NCI-H1105 (cell line): ENCODE results near the gene APOLD1.
A peak's percentile ranks its signal among the peaks of the same experiment; 100 is the strongest.
"Not testable (repeated sequence)": the region's sequence is repeated elsewhere in the genome, so short reads cannot be mapped to it uniquely, and the experiment has no call there.

Source experiments
- DNase-seq: peaks from one replicate; lab custom pipeline; 2025; lab: John Stamatoyannopoulos, UW

Gene APOLD1

DNA sequence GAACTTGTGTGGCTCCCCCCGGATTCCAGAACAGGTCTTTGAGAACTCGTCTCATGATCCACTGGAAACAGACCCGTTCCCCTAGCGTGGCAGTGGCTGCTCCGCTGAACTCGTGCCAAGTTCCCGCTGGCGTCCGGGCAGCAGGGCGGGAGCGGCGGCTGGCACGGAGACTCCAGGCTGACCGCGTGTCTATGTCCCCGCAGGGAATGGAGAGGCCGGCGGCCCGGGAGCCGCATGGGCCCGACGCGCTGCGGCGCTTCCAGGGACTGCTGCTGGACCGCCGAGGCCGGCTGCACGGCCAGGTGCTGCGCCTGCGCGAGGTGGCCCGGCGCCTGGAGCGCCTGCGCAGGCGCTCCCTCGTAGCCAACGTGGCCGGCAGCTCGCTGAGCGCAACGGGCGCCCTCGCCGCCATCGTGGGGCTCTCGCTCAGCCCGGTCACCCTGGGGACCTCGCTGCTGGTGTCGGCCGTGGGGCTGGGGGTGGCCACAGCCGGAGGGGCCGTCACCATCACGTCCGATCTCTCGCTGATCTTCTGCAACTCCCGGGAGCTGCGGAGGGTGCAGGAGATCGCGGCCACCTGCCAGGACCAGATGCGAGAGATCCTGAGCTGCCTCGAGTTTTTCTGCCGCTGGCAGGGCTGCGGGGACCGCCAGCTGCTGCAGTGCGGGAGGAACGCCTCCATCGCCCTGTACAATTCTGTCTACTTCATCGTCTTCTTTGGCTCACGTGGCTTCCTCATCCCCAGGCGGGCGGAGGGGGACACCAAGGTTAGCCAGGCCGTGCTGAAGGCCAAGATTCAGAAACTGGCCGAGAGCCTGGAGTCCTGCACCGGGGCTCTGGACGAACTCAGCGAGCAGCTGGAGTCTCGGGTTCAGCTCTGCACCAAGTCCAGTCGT, 1.5 kb downstream of the APOLD1 start:
- DNase-seq = peak; percentile 82

DNA sequence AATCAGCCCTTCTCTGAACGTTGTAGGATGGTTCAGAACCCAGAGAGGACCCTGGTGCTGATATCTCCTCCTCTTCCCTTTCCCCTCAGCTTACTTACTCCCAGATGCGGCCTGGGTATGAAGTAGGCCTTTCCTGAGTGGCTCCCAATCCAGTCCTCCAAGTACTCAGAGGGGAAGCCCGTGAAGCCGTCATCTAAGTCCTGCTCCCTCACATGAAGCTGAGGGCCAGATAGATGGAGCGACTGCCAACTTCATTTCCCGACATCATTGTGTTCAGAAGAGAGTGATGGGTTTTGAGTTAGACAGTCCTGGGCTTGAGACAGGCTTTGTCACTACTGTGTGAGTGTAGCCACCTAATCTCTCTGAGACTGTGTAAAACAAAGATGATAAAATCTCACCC, 2.7 kb downstream of the APOLD1 start:
- no peak for DNase-seq

DNA sequence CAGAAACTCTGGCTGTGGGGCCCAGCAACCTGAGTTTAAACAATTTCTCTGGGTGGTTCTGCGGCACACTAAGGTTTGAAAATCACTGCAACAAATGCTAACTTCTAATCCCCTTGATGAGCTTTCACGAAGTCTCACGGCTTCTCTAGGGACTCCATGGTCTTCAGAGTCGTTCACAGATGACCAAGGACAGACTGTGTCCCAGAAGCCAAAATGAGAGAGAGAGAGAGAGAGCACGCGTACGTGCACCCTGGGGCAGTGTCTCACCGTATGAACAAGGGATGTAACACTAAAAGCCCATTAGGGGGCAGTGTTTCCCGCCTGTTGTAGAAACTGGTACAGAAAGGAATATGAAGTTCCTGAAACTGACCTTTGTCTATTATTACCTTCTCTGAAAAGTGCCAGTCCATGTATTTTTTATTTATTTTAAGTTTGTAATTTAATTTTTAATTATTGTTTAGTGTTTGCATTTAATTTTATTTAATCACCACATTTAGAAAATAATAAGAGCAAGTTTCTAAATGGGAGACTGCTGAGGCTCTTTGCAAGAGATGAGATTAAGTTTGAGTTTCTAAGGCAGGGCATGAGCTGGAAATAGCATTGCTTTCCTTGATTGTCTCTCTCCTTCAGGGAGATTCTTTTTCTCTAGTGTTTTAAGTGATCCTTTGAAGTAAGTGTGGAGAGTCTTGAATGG, 3.4 kb downstream of the APOLD1 start:
- DNase-seq = no peak

DNA sequence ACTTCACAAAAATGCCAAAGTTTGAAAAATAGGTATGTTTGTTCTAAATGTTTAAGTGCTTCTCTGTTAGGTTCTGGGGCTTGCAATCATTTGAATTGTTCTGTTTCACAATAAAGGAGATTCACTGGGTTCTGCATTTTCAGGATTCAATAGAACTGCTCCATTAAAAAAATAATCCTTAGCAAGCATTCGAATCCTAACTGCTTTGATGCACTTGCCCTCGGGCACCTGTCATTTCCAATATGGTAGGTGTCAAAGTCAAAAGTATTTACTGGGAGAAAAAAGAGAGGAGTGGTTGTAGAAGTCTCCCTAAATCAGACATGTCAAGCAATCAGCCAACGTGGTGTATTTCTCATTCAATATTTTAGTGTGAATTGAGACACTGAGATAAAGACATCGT, 5.5 kb downstream of the APOLD1 start:
- DNase-seq = no peak

DNA sequence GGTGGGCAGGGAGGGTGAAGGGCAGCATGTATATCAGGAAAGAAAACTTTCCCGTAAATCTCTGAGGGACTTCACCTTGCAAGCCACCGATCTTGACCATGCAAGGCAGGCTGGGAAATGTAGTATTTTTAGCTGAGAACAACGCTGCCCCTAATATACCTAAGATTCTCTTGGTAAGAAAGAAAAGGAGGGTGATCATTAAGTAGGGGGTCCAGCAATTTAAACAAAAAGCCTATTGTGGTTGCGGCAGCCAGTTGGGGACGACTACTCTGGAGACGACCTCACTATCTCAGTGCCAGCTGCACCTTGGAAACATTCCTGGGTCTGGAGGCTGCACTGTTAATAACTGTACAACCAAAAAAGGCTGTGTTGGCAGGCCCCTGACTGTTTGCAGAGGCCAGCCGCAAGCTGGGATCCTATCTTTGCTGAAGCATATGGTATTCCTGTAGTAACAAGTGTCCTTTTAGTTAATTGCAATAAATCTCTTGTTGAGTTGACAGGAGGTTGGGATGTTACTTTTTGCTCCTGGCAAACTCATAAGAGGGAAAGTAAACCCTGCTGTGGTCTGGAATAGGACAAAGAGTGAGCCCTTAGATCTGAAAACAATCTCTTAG, 6.4 kb downstream of the APOLD1 start:
- no peak for DNase-seq

DNA sequence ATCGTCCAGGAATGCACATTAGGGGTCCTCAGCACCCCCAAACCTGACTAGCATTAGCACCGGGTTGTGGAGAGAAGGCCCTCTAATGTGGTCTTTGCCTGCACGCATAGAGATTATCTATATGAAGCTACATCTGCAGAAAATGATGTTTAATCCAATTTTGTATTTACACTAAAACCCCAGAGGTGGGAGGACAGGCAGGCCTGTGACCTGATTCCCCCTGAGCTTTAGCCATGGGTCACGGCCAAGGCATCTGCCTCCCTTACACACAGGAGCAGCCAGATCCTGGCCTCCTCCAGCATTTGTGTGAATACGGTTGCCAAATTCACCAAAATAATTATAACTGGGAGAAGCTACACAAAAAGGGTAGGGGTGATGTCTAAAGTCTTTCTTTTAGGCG, 7.0 kb downstream of the APOLD1 start:
- DNase-seq = no peak

DNA sequence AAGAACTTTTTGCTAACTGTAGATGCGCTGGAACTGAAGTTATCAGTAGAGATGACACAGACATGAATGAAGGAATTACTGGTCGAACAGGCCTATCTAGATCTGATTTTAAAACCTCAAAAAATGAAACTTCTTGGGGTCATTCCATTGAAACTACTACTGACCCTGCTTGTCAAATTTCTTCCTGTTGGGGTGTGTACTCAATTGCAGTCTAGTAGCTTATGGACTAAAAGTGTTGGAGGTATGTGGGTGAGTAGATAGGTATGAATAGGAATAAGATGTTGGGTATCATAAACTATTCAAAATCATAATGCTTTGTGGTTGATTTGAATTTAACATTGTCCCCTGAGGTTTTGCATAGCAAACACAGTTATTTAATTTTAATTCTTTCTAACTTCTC, 9.2 kb downstream of the APOLD1 start:
- no peak for DNase-seq

DNA sequence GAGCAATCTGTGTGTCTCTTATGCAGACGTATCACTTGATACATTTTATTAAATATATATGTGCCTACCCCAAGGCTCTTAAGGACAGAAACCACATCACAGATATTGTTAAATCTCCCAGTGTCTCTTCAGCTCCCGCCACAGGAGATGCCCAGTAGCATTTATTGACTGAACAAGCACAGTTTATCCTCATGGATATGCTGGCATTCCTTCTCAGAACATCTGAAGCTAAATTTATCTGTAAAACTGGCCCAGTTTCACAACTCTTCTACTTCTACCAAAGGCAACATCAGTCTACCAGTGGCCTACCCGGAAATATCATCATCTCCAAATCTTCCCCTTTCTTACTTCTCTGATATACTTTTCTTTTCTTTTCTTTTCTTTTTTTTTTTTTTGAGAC, 10.7 kb downstream of the APOLD1 start:
- no peak for DNase-seq

DNA sequence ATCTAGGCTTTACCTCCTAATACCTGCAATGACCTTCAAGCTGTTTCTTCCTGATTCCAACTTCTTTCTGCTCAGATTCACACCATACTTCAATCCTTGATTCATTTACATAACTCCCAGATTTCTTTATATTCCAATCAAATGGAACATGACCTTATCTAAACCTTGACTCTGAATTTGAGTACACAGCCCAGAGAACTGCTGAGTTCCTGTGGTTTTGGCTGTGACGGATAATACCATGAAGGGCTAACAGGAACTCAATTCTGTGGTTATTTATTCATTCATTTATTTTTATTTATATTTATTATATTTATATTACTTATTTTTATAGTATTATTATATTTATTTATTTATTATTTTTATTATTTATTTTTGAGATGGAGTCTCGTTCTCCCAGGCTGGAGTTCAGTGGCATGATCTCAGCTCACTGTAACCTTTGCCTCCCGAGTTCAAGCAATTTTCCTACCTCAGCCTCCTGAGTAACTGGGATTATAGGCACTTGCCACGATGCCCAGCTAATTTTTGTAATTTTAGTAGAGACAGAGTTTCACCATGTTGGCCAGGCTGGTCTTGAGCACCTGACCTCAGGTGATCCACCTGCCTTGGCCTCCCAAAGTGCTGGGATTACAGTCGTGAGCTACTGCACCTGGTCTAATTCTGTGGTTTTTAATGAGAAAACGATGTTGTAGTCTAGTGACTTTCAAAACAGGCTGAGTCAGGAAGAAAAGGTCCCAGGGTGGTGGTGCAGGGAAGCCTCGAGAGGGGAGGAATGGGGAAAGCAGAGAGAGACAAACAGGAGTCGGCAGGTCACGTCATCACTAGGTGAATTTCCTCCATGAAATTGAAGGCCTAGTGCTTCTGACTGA, 11.7 kb downstream of the APOLD1 start:
- no peak for DNase-seq

DNA sequence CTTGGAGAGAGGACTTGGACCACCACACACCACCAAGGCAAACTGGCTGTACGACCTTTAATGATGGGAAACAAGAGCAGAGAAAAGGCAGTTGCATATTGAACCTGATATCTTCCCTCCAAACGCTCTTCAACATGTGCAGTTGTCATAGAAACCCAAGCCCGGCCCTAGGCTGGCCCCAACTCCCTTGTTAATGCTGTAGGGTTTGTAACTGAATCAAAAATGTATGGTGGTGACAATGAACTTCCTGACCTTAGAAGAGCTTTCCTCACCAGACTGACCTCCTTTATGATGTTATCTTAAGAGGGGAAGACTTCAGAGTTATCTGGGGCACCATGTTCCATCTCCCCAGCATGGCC, 12.3 kb downstream of the APOLD1 start:
- DNase-seq = no peak

DNA sequence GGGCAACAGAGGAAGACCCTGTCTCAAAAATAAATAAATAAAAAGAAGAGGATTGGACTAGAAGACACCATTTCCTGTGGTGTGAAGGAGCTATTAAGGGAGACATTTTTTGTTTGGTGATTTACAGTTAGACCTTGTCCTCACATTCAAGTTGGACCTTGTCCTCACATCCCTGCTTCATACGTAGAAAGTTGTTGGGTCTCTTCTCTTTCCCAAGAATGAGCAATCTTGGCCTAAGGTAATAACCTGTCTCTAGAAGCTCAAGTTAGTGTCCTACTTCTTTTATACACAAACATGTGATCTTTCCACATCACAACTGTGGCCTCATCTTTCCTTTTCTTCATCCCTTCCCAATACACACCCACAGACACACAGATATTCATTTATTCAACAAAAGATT, 13.0 kb downstream of the APOLD1 start:
- DNase-seq = no peak

DNA sequence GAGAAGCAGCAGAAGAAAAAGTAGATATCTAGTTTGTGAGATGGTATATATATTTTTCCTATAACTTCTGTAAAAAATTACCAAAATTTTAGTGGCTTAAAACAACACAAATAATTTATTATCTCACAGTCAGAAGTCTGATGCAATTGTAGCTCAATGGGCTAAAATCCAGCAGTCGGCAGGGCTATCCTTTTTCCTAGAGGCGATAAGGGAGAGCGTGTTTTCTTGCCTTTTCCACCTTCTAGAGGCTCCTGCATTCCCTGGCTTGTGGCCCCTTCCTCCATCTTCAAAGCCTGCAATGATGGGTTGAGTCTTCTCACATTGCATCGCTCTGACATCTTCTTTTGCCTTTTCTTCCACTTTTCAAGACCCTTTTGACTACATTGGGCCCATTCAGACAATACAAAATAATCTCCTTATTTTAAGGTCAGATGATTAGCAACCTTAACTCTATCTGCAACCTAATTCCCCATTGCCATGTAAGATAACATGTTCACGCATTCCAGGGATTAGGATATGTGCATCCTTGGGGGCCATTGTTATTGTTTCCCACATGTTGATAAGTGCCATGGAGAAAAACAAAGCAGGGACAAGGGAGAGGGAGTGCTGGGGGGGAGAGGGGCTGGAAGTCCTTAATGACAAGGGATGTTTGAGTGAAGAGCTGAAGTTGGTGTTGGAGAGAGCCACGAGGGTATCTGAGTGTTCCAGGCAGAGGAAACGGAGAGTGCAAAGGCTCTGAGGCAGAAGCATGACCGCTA, 13.9 kb downstream of the APOLD1 start:
- DNase-seq = no peak

DNA sequence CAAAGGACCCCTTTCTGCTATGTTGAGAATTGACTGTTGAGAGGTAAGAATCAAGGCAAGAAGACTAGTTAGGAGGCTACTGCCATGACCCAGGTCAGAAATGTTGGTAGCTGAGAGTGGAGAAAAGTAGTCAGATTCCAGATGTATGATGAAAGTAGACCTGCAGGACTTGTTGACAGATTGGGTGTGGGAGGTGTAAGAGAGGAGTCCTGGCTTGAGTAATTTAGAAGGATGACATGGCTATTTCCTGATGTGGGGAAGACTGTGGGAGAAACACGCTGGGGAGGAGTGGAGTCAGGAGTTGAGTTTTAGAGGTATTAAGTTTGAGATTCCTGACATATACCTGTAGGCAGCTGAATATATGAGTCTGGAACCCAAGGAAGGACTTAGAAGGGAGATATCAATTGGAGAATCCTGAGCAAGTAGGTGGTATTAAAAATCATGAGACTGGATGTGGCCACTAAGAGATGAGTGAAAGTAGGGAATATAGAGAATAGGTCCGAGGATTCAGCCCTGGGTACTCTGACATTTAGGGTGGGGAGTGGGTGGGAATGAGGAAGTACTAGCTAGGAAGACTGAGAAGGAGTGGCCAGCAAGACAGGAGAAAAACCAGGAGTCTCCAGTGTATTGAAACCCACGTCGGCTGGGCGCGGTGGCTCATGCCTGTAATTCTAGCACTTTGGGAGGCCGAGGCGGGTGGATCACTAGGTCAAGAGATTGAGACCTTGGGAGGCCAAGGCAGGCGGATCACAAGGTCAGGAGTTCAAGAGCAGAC, 15.1 kb downstream of the APOLD1 start:
- no peak for DNase-seq

DNA sequence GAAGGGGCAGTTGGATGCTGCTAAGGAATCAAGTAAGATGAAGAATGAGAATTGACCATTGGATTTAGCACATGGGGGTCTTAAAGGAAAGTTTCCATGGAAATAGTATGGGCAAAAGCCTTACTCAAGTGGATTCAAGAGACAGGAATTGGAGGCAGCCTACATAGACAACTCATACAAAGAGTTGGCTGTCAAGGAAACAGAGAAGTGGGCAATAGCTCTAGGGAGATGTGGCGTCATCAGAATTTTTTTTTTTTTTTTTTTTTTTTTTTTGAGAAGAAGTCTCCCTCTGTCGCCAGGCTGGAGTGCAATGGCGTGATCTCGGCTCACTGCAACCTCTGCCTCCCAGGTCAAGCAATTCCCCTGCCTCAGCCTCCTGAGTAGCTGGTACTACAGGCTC, 16.2 kb downstream of the APOLD1 start:
- not testable (repeated sequence) for DNase-seq

DNA sequence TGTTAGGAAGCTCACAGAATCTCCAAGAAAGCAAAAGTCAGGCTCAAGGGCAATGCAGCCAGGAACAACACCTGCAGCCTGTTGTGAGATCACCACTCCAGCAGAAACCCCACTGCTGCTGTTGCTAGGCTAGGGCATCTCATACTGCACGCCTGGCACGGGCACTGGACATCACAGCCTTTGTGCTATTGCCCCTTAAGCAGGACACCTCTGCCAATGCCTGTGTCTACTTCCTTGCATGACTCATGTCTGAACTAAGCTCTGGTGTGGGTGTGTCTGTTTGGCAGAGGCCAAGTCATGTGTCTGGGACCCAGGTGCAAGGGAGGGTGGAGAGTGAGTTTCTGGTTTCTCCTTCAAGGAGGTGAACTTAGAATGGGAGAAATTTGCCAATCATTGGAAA, 17.7 kb downstream of the APOLD1 start:
- DNase-seq = no peak

DNA sequence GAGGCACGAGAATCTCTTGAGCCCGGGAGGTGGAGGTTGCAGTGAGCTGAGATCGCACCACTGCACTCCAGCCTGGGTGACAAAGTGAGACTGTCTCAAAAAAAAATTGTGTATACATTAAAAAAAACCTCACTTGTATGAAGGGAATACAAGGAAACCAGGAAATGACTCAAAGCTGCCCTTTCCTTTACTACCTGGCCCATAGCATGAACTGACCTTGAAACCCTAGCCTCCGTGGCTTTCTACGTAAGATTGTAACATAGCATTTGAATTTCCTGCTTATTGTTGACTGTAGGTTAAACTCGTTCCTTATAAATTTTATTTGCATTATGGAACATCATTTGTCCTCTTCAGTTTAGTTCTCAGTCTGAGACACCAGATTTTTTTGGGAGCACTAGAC, 18.6 kb downstream of the APOLD1 start:
- DNase-seq = no peak

DNA sequence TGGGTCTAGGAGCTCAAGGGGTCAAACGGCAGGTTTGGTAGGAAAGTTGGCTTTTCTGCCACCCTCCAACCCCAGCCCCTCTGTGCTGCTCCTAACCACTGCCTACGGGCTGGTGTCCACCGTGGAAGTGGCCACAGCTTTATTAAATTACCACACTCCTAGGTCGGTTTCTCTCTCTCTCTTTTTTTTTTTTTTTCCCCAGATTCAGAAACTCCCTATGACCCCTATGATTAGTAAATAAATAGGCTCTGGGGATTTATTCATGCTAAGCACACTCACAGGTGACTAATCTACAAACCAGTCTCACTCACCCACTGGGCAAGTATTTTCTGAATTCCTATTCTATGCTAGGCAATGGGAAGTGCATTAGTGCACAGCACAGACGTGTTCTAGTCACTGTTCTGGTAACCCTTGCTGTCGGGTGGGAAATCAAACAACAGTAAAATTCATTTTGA, 19.0 kb downstream of the APOLD1 start:
- DNase-seq = no peak

DNA sequence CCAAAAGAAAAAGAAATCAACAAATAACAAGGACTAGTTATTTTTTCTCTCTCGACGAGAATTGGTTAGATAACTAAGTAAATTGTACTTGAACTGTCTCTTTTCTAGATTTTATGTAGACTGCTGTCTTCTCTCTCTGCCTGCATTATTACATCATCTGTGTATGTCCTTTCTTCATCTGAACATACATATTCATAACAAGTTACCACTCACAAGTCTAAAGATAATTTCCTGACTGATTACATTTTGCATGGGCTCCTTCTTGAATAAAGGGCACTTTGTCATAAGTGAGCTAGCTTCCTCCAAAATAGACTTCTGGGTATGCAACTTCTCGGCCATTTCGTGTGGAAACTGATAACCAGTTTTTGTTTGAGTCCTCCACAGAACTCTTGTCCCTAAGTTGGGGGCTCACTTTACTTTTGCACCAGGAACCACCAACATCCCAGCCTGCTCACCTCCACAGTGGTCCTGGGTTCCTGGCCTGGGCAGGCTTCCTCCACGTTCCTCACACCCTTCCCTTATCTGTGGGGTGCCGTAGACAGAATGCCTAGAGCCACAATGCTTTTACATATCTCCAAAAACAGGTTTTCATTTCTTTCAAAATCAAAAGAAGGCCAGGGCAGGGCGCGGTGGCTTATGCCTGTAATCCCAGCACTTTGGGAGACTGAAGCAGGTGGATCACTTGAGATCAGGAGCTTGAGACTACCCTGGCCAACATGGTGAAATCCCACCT, 21.5 kb downstream of the APOLD1 start:
- no peak for DNase-seq

DNA sequence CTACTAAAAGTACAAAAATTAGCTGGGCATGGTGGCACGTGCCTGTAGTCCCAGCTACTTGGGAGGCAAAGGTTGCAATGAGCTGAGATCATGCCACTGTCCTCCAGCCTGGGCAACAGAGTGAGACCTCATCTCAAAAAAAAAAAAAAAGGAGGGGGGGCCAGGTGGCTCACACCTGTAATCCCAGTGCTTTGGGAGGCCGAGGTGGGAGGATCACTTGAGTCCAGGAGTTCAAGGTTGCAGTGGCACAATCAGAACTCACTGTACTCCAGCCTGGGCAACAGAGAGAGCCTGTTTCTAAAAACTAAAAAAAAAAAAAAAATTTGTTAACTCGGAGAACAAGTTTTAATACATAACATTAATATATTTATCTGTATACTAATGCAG, 22.1 kb downstream of the APOLD1 start:
- DNase-seq = not testable (repeated sequence)
